ENCODE results near the gene EPS8L1. TPM values are rescaled to one million over a fixed set of nuclear protein-coding genes. Genes with fewer than 3 reads are reported as not detected.

The EPS8L1 gene
- total RNA-seq, 1 experiment from 2014 or later: 62.1 TPM

DNA sequence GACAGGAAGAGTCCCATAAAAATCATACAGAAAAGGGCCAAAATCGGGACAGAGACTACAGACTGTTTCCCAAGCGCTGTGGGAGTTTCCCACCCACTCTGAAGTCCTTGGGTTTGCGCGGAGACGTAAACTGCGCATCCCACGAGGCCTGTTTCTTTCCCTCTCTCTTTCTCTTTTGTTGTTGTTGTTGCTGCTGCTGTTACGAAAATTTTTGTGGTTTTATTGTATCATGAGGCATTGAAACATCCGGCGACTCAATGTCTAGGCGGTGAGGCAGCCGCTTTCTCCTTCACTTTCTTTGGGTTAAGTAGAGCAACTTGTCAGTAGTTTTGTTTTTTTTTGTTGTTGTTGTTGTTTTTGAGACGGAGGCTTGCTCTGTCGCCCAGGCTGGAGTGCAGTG is 43.4 kb downstream of the EPS8L1 start:
- no peak overlapping the region for H2AFZ ChIP-seq (ENCODE audit: low read depth, low read length, poor library complexity, severe bottlenecking)
- TF ChIP-seq ELF1 (IDR thresholded peaks at IDR 0.05; ENCODE audit: borderline replicate concordance, low read depth) (no peak), POLR2AphosphoS5 (IDR thresholded peaks at IDR 0.05; ENCODE audit: low read depth, low read length) (no peak), SP1 (IDR thresholded peaks at IDR 0.05; ENCODE audit: low read depth) (no peak), CEBPB (IDR thresholded peaks at IDR 0.05; ENCODE audit: low read depth) (no peak), YY1 (IDR thresholded peaks at IDR 0.05; ENCODE audit: extremely low read depth, insufficient replicate concordance, low read depth, low read length) (no peak), FOSL1 (IDR thresholded peaks at IDR 0.05; ENCODE audit: low read depth) (no peak), ZNF274 (IDR thresholded peaks at IDR 0.05; ENCODE audit: low read depth, low read length) (no peak), ZFX (IDR thresholded peaks at IDR 0.05) (no peak), CTCF (IDR thresholded peaks at IDR 0.05 in 2 of 3, conservative IDR thresholded peaks at IDR 0.05 in 1 of 3; ENCODE audit: borderline replicate concordance in 1 of 3, insufficient read depth in 1 of 3, low read depth in 2 of 3, low read length in 2 of 3) (no peak)
- TF ChIP-seq, protein P1, sequence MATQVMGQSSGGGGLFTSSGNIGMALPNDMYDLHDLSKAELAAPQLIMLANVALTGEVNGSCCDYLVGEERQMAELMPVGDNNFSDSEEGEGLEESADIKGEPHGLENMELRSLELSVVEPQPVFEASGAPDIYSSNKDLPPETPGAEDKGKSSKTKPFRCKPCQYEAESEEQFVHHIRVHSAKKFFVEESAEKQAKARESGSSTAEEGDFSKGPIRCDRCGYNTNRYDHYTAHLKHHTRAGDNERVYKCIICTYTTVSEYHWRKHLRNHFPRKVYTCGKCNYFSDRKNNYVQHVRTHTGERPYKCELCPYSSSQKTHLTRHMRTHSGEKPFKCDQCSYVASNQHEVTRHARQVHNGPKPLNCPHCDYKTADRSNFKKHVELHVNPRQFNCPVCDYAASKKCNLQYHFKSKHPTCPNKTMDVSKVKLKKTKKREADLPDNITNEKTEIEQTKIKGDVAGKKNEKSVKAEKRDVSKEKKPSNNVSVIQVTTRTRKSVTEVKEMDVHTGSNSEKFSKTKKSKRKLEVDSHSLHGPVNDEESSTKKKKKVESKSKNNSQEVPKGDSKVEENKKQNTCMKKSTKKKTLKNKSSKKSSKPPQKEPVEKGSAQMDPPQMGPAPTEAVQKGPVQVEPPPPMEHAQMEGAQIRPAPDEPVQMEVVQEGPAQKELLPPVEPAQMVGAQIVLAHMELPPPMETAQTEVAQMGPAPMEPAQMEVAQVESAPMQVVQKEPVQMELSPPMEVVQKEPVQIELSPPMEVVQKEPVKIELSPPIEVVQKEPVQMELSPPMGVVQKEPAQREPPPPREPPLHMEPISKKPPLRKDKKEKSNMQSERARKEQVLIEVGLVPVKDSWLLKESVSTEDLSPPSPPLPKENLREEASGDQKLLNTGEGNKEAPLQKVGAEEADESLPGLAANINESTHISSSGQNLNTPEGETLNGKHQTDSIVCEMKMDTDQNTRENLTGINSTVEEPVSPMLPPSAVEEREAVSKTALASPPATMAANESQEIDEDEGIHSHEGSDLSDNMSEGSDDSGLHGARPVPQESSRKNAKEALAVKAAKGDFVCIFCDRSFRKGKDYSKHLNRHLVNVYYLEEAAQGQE (IDR thresholded peaks at IDR 0.05; ENCODE audit: low read depth): no peak
- TF ChIP-seq, protein P2, sequence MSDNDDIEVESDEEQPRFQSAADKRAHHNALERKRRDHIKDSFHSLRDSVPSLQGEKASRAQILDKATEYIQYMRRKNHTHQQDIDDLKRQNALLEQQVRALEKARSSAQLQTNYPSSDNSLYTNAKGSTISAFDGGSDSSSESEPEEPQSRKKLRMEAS (IDR thresholded peaks at IDR 0.05): no peak
- intact Hi-C loops (cut with micrococcal nuclease): no loop called here
- H3K4me1 ChIP-seq (ENCODE audit: control insufficient read depth in 1 of 2, insufficient read depth in 2 of 2, low read length in 2 of 2): peaks cover 12 to 25% of the 10 kb centered on the region in 2 experiments
- peak overlapping the region; percentile 75 for H3K4me2 ChIP-seq (ENCODE audit: low read length)
- no peaks in the 10 kb centered on the region for H3K9me3 ChIP-seq (ENCODE audit: control insufficient read depth in 1 of 2, insufficient read depth in 1 of 2, low read depth in 1 of 2, low read length in 2 of 2)
- no peak for DNase-seq (ENCODE audit: low read depth, low spot score)
- RAD21 ChIA-PET (ENCODE audit: low non-redundant PET in 1 of 2, low total read pairs in 2 of 2, uncharacterized antibody in 2 of 2, unreplicated experiment in 2 of 2): no interaction called here
- H3K4me3 ChIP-seq (replicated peaks in 1 of 2; ENCODE audit: low read depth in 1 of 2, low read length in 2 of 2): no peak overlapping the region
- no TSS peak for BruUV-seq (replicated peaks)
- CTCF ChIA-PET: no interaction called here
- no peaks in the 10 kb centered on the region for H4K20me1 ChIP-seq (ENCODE audit: insufficient read depth)
- POLR2A ChIA-PET: no interaction called here
- no peaks in the 10 kb centered on the region for H3K9me2 ChIP-seq (ENCODE audit: insufficient read depth)
- no peaks in the 10 kb centered on the region; a peak in 1 of 4 replicates for H3K36me3 ChIP-seq (ENCODE audit: control insufficient read depth in 1 of 2, insufficient read depth in 2 of 2, low read length in 2 of 2)
- peaks cover 31% of the 10 kb centered on the region for H3K79me2 ChIP-seq (ENCODE audit: insufficient read depth, low read length)
- H3K9ac ChIP-seq (ENCODE audit: low read length): no peak overlapping the region
- peak overlapping the region; percentile 64 for H3K27ac ChIP-seq (ENCODE audit: low read depth, low read length)
- no peak for ATAC-seq
- H3K27me3 ChIP-seq (ENCODE audit: insufficient read depth, low read length): no peaks in the 10 kb centered on the region

All from HCT116 (cell line).